Dedifferentiated amniotic fluid mesenchymal stem cell (primary cell): ENCODE data around the gene HTATSF1.
A peak's percentile ranks its signal among the peaks of the same experiment; 100 is the strongest.

Experiments used
- DNase-seq: peaks from one replicate; pipeline ENCODE4 v3.0.0-alpha.2; 2016; ENCODE audit errors: extremely low spot score

The HTATSF1 gene

GRCh38 chrX:136496186-136496763 lies 1.1 kb upstream of the HTATSF1 start:
- no peak for DNase-seq

- DNase-seq, result peak; percentile 71
These were observed 432 bp upstream of the HTATSF1 start for GRCh38 chrX:136496764-136497555.

GRCh38 chrX:136519069-136519468 lies 21.7 kb downstream of the HTATSF1 start:
- no peak for DNase-seq

- no peak for DNase-seq
These were observed 26.4 kb downstream of the HTATSF1 start for GRCh38 chrX:136523770-136524169.

GRCh38 chrX:136525738-136526606 lies 28.6 kb downstream of the HTATSF1 start:
- peak; percentile 74 for DNase-seq

GRCh38 chrX:136528645-136529315 lies 31.4 kb downstream of the HTATSF1 start:
- no peak for DNase-seq

GRCh38 chrX:136529795-136530194 lies 32.4 kb downstream of the HTATSF1 start:
- no peak for DNase-seq

- no peak for DNase-seq
These were observed 34.6 kb downstream of the HTATSF1 start, which contains the start of gene VGLL1 for GRCh38 chrX:136531951-136532350. VGLL1 (plus strand) TSS chrX:136532215; CDS start chrX:136536021, 3,806 bp downstream.

GRCh38 chrX:136534131-136534530 lies 36.7 kb downstream of the HTATSF1 start:
- DNase-seq, result no peak

- no peak for DNase-seq
These were observed 41.4 kb downstream of the HTATSF1 start for GRCh38 chrX:136538811-136539210.

- no peak for DNase-seq
These were observed 42.8 kb downstream of the HTATSF1 start for GRCh38 chrX:136540226-136540625.

GRCh38 chrX:136541294-136541693 lies 43.9 kb downstream of the HTATSF1 start:
- DNase-seq, result no peak

- DNase-seq, result no peak
These were observed 44.9 kb downstream of the HTATSF1 start for GRCh38 chrX:136542281-136542680.

GRCh38 chrX:136546371-136546781 lies 49.0 kb downstream of the HTATSF1 start:
- DNase-seq, result no peak

- DNase-seq, result no peak
These were observed 51.8 kb downstream of the HTATSF1 start for GRCh38 chrX:136549226-136549625.

- no peak for DNase-seq
These were observed 54.0 kb downstream of the HTATSF1 start for GRCh38 chrX:136551410-136551809.

GRCh38 chrX:136555694-136556093 lies 58.3 kb downstream of the HTATSF1 start:
- DNase-seq, result no peak
